Heart right ventricle (tissue), 16 donors: ENCODE results near the gene SUGP1. TPM values are rescaled to one million over a fixed set of nuclear protein-coding genes. Genes with fewer than 3 reads are reported as not detected.

Experiments used
- ATAC-seq, 8 donors: fragments of 200-7000 bp; cut with Tn5 transposase; one replicate each; pipeline ENCODE4 v1.9.1; 2020; ENCODE audit warnings: mild to moderate bottlenecking in 8 of 8, moderate library complexity in 8 of 8, moderate number of reproducible peaks in 1 of 8
- DNase-seq, 2 donors: peaks; one replicate each; pipeline ENCODE4 v3.0.0-alpha.2; 2020
- H3K27ac ChIP-seq, 10 donors: fragments of 200-600 bp; sonication (generic) in 2 of 10; one replicate each; pipeline versions ENCODE4 v1.5.0 to v1.8.0; 2020 to 2022; ENCODE audit warnings: mild to moderate bottlenecking in 3 of 10
- H3K27me3 ChIP-seq, 7 donors: fragments of 200-600 bp; one replicate each; pipeline ENCODE4 v1.8.0; 2021 to 2022; ENCODE audit warnings: mild to moderate bottlenecking in 2 of 7
- H3K36me3 ChIP-seq, 9 donors: fragments of 200-600 bp; sonication (generic) in 1 of 9; one replicate each; pipeline versions ENCODE4 v1.5.0 to v1.8.0; 2020 to 2022; ENCODE audit warnings: mild to moderate bottlenecking in 2 of 9
- H3K4me1 ChIP-seq, 9 donors: fragments of 200-600 bp; sonication (generic) in 1 of 9; one replicate each; pipeline versions ENCODE4 v1.5.0 to v1.8.0; 2020 to 2022; ENCODE audit warnings: mild to moderate bottlenecking in 4 of 9
- H3K4me3 ChIP-seq, 10 donors: fragments of 200-600 bp; sonication (generic) in 2 of 10; one replicate each; pipeline versions ENCODE4 v1.5.0 to v1.8.0; 2020 to 2022; ENCODE audit warnings: mild to moderate bottlenecking in 7 of 10, moderate library complexity in 2 of 10
- H3K9me3 ChIP-seq, 11 donors: fragments of 200-600 bp in 10 of 11; sonication (generic) in 2 of 11; one replicate each; pipeline versions ENCODE4 v1.5.0 to v1.8.0; 2013 to 2022; ENCODE audit warnings: mild to moderate bottlenecking in 2 of 11, control low read depth in 1 of 11, moderate library complexity in 1 of 11
- WGBS, 2 donors: extraction: QIAGEN DNeasy Blood & Tissue Kit; methylation state at CpG; one replicate each; pipeline ENCODE4 v1.1.7; 2013; ENCODE audit warnings: inconsistent platforms in 1 of 2; 5-methylcytosine and 5-hydroxymethylcytosine counted together
- intact Hi-C, 10 donors: fragments of 100-400 bp; cut with DNase I; formaldehyde crosslinking; loops; one replicate each; pipeline versions ENCODE4 v1.11.1 to v1.14.2; 2022
- polyA plus RNA-seq, 2 donors: library from polyadenylated mRNA; stranded (reverse); fragments of 200-250 nt; gene quantifications; one replicate each; pipeline ENCODE4 v1.2.3, GENCODE V29; 2013
- total RNA-seq, 10 donors: library from RNA; stranded (reverse); fragmentation: NEBNext Ultra II Directional in 3 of 10; extraction: Animal tissue kit (Norgen Biotek cat#: 25700) in 3 of 10; gene quantifications; one replicate each; pipeline versions ENCODE4 v1.2.1 to v1.2.4, GENCODE V29; 2021 to 2023
- TF ChIP-seq, protein P1 (sequence below), 9 donors: fragments of 200-600 bp; sonication (generic) in 2 of 9; IDR thresholded peaks; one replicate each; pipeline versions ENCODE4 v1.5.0 to v1.8.0; 2021 to 2022; ENCODE audit warnings: antibody characterized with exemption in 9 of 9, mild to moderate bottlenecking in 5 of 9, moderate library complexity in 1 of 9
- donor health status: Arrhythmogenic right ventricular cardiomyopathy.
- donor health status: ischemic (EF 13 %, LVEDD 7.1; RV severe dilation, severe dysfunction).
- donor health status: healthy with polysubstance abuse.
- donor health status: DM: no; HTN: yes; CAD: no.
- donor health status: DM: no; HTN: no; CAD: no.
- donor health status: ischemic (EF 25% LVEDD 6.9; RV normal size, moderate dysfunction).
- donor health status: ischemic (EF 25% LVEDD 5.7; RV mildly dilated, moderate dysfunction).
- donor health status: healthy.
- donor health status: DM: yes; HTN: yes; CAD: no.
- donor health status: Ischemic cardiomyopathy.
- donor health status: ischemic (EF 35%, LVEDD 5.7; RV mildly dilated, moderate dysfunction).
- donor health status: nonischemic (EF 11% LVEDD 7.7; RV severe dilation, severe dysfunction).
- donor health status: DM: yes; HTN: yes; CAD: no.
- donor health status: PGD.
- donor health status: ischemic (EF 29% LVEDD 5.4; RV normal size, mild dysfunction).
- donor health status: nonischemic (EF 23%, LVEDD 6.1; RV moderate dilation, normal function).

SUGP1 gene
- total and polyA plus RNA-seq, 12 donors = 30.1 to 50.2 (median 43.0) TPM

DNA sequence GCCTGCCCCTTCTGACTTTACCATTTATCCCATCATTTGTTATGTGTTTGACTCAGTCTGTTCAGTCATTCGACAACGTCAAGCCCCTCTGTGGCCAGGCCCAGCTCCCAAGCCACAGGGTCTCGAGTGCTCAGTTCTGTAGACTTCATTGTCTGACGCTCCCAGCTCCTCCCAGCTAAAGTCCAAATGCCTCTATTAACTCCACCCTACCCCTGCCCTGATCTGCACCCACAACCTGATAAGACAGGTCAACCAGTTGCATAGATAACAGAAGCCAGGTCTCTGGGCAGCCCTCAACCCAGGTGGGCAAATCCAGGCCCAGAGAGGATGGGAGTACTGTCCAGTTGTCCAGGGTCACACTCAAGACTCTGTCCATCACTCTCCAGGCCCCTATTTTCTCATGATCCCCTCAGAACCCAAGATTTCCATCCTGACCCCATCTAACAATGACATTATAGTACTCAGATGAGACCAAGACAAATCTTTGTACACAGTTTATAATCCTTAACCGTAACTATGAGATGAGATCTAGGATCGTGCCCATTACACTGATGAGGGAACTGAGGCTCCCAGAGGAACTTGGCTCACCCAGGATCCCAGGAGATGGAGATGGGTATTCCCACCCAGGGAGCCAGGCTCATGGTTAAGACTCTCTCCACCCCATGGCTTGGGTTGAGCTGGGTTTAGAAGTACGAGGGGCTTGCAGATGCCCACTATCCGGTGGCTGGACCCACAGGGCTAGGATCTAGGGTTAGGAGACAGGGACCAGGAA, 48.3 kb downstream of the SUGP1 start:
- whole genome bisulfite sequencing, 2 donors = 88 to 92% methylated on average over 8 of the region's 8 CpGs
- DNase-seq (no peak), ATAC-seq (no peak)
- H3K4me3 ChIP-seq = no peak overlapping the region
- H3K27me3 ChIP-seq = peaks cover 0 to 18% (median 0%) of the 10 kb centered on the region in 7 donors
- TF ChIP-seq, protein P1, sequence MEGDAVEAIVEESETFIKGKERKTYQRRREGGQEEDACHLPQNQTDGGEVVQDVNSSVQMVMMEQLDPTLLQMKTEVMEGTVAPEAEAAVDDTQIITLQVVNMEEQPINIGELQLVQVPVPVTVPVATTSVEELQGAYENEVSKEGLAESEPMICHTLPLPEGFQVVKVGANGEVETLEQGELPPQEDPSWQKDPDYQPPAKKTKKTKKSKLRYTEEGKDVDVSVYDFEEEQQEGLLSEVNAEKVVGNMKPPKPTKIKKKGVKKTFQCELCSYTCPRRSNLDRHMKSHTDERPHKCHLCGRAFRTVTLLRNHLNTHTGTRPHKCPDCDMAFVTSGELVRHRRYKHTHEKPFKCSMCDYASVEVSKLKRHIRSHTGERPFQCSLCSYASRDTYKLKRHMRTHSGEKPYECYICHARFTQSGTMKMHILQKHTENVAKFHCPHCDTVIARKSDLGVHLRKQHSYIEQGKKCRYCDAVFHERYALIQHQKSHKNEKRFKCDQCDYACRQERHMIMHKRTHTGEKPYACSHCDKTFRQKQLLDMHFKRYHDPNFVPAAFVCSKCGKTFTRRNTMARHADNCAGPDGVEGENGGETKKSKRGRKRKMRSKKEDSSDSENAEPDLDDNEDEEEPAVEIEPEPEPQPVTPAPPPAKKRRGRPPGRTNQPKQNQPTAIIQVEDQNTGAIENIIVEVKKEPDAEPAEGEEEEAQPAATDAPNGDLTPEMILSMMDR (IDR thresholded peaks at IDR 0.05) = no peak
- peaks cover 0 to 25% (median 13%) of the 10 kb centered on the region in 9 donors for H3K36me3 ChIP-seq
- H3K9me3 ChIP-seq = no peaks in the 10 kb centered on the region
- H3K4me1 ChIP-seq = peaks cover 0 to 9% (median 6%) of the 10 kb centered on the region in 9 donors
- intact Hi-C loops = no loop called here
- no peak overlapping the region for H3K27ac ChIP-seq

DNA sequence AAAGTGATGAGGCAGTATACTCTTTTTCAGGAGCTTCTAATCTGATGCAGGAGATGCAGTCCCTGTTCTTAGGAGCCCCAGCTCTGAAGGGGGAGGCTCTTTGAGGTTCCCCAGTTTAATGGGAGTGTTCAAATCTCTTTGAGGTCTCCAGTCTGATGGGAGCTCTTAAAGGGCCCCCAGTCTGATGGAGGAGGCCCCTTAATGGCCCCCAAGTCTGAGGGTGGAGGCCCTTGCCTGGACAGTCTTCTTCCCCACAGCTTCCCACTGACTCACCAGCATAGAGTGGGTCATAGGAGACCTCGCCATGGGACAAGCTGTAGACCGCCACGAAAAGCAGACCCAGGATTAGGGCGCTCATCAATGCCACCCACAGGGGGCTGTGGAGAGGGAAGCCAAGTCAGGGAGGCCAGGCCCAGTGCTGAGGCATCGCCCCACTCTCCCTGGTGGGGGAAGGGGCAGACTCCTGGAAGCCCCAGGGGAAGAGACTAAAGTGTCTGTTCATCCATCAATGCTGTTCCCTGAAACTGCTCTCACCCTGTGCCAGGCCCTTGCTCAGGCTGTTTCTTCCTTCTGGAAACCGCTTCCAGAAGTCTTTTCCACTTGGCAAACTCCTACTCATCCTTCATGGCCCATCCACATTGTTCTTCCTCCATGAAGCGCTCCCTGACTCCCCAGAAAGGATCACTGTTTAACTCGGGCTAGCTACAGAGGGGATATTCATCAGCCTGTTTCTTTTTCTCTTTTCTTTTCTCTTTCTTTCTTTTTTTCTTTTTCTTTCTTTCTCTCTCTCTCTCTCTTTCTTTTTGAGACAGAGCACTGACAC, 49.3 kb downstream of the SUGP1 start:
- H3K4me3 ChIP-seq = no peak overlapping the region
- TF ChIP-seq, protein P1 (IDR thresholded peaks at IDR 0.05) = no peak
- ATAC-seq (no peak), DNase-seq (no peak)
- peaks cover 0 to 14% (median 8%) of the 10 kb centered on the region in 9 donors for H3K36me3 ChIP-seq
- peaks cover 0 to 18% (median 0%) of the 10 kb centered on the region in 7 donors for H3K27me3 ChIP-seq
- 89 to 97% methylated on average over 8 of the region's 8 CpGs for WGBS, 2 donors
- H3K27ac ChIP-seq = no peak overlapping the region
- H3K4me1 ChIP-seq = peaks cover 0 to 9% (median 6%) of the 10 kb centered on the region in 9 donors
- intact Hi-C loops = no loop called here
- H3K9me3 ChIP-seq = no peaks in the 10 kb centered on the region

DNA sequence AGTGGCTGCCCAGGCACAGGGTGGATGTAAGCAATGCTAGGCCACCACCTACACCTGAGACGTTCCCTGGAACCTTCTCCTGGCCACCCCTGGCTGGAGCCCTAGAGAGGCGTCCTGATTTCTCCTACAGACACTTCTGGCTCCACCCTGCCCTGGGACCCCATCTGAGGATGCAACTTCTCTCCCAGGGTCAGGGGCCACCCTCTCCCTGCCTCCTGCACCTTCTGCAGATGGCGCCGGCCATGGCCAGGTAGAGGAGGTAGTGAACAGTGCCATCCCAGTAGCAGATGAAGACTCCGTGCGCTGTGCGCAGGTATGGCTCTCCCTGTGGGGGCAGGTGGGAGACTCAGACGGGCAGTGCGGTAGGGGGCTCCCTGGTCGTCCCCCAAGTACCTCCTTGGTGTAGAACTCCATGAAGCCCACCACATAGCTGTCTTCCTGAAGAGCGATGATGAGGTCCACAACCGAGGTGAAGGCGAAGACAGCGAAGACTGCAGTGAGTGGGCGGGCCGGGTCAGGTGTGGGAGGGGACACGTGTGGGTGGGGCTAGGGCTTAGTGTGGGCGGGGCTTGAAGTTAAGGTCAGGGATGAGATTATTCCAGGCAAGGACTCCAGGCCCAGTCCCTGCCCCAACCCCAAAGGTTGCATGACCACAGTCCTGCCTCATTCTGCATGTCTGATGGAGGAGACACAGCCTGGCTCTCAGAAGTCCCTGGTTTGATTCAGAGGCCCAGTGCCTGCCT, 50.2 kb downstream of the SUGP1 start:
- H3K9me3 ChIP-seq = no peaks in the 10 kb centered on the region
- TF ChIP-seq, protein P1 (IDR thresholded peaks at IDR 0.05) = no peak
- H3K27ac ChIP-seq = no peak overlapping the region
- H3K4me3 ChIP-seq = no peak overlapping the region
- peaks cover 0 to 6% (median 0%) of the 10 kb centered on the region in 9 donors for H3K36me3 ChIP-seq
- 77 to 81% methylated on average over 18 of the region's 18 CpGs for WGBS, 2 donors
- peaks cover 0 to 9% (median 6%) of the 10 kb centered on the region in 9 donors for H3K4me1 ChIP-seq
- intact Hi-C loops = no loop called here
- DNase-seq (no peak), ATAC-seq (no peak)
- H3K27me3 ChIP-seq = peaks cover 0 to 18% (median 0%) of the 10 kb centered on the region in 7 donors
